ENCODE results near the gene CERS3.

The CERS3 gene

DNA sequence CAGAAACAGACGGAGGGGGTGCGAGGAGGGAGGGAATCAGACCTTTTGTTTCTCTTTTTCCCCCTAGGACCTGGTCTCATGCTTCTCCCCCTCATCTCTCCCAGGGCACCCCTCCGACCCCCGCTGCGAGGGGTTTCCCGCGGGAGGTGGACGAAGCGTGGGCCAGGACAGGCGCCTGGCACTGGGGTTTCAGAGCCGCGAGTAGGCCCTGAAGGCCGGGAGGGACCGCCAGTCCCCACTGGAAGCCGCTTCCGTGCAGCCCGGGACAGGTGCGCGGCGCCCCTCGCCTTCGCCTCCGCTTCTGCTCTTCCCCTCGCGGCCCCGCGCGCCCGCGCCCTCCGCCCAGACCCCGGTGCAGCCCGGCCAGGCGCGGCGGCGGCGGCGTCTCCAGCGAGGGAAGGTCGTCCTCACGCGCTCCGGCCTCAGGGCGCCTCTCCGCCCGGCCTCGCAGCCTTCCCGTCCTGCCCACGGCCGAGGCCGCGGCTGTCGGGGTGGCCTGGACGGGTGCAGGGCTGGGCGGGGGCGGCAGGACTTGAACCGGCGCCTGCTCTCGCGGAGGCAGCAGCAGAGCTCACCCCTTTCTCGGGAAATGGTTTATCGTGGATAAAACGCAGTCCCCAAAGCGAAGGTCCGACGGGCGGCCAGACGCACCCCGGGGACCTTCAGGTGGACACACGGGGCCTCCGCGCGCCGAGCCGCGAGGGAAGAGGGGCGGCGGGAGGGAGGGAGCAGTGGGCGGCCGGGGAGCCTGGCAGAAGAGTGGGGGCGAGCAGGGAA is 155.4 kb downstream of the CERS3 start:
- peak; percentile 35 for DNase-seq

DNA sequence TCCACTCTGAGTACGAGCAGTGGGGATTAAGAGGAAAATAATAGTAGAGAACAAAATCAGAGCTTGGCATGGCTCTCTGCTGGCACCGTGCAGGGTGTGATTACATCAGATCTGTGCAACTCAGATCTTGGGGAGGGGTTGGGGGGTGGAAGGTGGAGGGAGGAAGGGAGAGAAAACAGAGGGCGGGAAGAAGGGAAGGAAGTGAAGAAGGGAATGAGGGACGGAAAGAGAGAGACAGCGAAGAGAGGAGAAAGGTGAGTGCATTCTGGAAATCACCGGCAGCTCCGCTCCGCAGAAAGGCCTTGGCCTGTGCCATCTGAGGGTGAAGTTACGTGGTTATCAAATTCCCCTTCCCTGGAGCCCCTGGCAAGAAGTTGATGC is 156.0 kb downstream of the CERS3 start:
- DNase-seq, result no peak

DNA sequence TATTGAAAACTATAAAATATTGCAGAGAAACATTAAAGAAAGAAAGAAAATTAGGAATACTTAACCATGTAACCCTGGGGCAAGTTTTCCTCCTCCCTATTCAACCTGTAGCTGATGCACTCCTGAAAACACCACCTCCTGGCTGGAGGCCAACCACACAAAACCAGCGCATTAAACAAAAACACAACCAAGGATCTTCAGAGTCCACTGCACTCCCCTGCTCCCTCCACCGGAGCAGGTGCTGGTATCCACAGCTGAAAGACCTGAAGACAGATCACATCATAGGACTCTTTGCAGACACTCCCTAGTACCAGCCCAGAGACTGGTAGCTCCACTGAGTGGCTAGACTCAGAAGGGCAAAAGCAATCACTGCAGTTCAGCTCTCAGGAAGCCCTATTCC is 173.4 kb downstream of the CERS3 start:
- no peak for DNase-seq

DNA sequence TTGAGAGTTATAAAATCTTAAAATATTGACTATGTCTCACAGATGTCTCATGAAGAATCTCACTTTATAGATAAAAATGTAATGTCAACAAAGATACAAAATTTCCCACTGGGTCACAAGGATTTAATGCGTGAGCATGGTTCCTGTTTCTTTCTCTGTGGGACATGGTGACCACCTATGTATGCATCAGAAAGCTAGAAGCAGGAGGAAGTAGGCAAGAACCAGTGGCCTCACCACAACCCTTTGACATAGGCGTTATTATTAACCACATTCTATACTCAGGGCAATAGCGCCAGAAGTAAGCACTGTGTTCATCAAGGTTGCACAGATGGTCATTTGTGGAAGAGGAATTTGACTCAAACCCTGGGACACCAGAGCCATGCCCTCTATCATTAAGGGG is 175.3 kb downstream of the CERS3 start:
- DNase-seq, result no peak

DNA sequence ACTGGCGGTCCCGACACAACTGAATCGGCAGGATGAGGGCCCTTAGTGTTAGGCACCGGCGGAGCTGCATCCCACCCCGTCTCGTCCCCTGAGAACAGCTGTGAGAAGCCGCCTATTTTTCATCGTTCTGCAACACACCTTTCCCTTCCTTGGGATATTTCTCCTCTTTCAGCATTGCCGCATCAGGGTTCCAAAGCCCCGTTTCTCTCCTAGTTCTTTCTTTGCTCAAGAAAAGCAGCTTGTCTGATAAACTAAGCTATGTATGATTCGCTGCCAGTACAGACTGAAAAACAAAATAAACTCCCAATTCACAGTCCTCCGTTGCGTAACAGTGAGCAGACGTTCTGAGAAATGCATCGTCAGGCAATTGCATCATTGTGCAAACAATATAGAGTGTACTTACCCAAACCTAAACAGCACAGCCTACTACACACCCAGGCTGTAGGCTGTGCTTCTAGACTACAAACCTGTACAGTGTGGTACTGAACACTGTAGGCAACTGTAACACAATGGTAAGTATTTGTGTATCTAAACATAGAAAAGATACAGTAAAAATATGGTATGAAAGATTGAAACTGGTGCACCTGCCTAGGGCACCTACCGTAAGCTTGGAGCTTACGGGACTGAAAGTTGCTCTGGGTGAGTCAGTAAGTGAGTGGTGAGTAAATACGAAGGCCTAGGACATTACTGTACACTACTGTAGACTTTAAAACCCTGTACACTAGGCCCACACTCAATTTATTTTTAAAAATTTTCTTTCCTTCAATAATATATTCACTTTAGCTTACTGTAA is 178.1 kb downstream of the CERS3 start:
- DNase-seq, result peak; percentile 28

All from retina (tissue), 1 donor.